Stimulated activated CD8-positive, alpha-beta memory T cell treated with anti-CD3 and anti-CD28 coated beads, Interleukin-7, amount 100 ng/mL, for 4 hours (primary cell): ENCODE measurements around the gene FTO.

Source experiments
- DNase-seq, 2 donors: peaks; one replicate each; pipeline ENCODE4 v3.0.0-alpha.2; 2020; ENCODE audit warnings: low read depth in 2 of 2

FTO gene

GRCh38 chr16:53755026-53755910, 51.3 kb downstream of the FTO start:
- DNase-seq: no peak

- no peak for DNase-seq
Measured at GRCh38 chr16:53756275-53756996, 52.5 kb downstream of the FTO start.

GRCh38 chr16:53757971-53758609, 54.1 kb downstream of the FTO start:
- DNase-seq: no peak

GRCh38 chr16:53761962-53762703, 58.2 kb downstream of the FTO start:
- no peak for DNase-seq

- no peak for DNase-seq
Measured at GRCh38 chr16:53766304-53767016, 62.5 kb downstream of the FTO start.

- DNase-seq: no peak
Measured at GRCh38 chr16:53768167-53768566, 64.2 kb downstream of the FTO start.

GRCh38 chr16:53768593-53768992, 64.6 kb downstream of the FTO start:
- DNase-seq: no peak

- no peak for DNase-seq
Measured at GRCh38 chr16:53769185-53769584, 65.2 kb downstream of the FTO start.

GRCh38 chr16:53769787-53770186, 65.8 kb downstream of the FTO start:
- no peak for DNase-seq

- DNase-seq: no peak
Measured at GRCh38 chr16:53770641-53771040, 66.7 kb downstream of the FTO start.

- no peak for DNase-seq
Measured at GRCh38 chr16:53771655-53772497, 67.9 kb downstream of the FTO start.

GRCh38 chr16:53773150-53773846, 69.3 kb downstream of the FTO start:
- no peak for DNase-seq

- no peak for DNase-seq
Measured at GRCh38 chr16:53773881-53774280, 69.9 kb downstream of the FTO start.

- no peak for DNase-seq
Measured at GRCh38 chr16:53775106-53775820, 71.3 kb downstream of the FTO start.

- DNase-seq: no peak
Measured at GRCh38 chr16:53775821-53776431, 72.0 kb downstream of the FTO start.

- no peak for DNase-seq
Measured at GRCh38 chr16:53779186-53779585, 75.2 kb downstream of the FTO start.

- DNase-seq: no peak
Measured at GRCh38 chr16:53780051-53780450, 76.1 kb downstream of the FTO start.

- no peak for DNase-seq
Measured at GRCh38 chr16:53781023-53781605, 77.2 kb downstream of the FTO start.
